Skeletal muscle satellite cell (primary cell): ENCODE data around the gene NKAIN2.

ENCODE experiments used
- H3K27me3 ChIP-seq: 2 replicates; pipeline ENCODE4 v1.7.0; 2013; ENCODE audit warnings: low read length; ENCODE audit not compliant: control insufficient read depth, insufficient read depth
- H3K36me3 ChIP-seq: 2 replicates; pipeline ENCODE4 v1.7.0; 2013; ENCODE audit warnings: mild to moderate bottlenecking, control low read depth, low read length; ENCODE audit not compliant: insufficient read depth
- H3K4me1 ChIP-seq: 2 replicates; pipeline ENCODE4 v1.7.0; 2013; ENCODE audit warnings: low read length; ENCODE audit not compliant: control insufficient read depth, insufficient read depth
- H3K4me2 ChIP-seq: 2 replicates; pipeline ENCODE4 v1.7.0; 2013; ENCODE audit warnings: mild to moderate bottlenecking, low read length
- H3K4me3 ChIP-seq: 2 replicates; pipeline ENCODE4 v1.7.0; 2013; ENCODE audit warnings: low read length
- H3K9ac ChIP-seq: 2 replicates; pipeline ENCODE4 v1.7.0; 2013; ENCODE audit warnings: mild to moderate bottlenecking, low read depth, low read length, moderate library complexity
- H3K9me3 ChIP-seq: replicated peaks from 2 replicates; pipeline ENCODE4 v1.7.0; 2013; ENCODE audit warnings: mild to moderate bottlenecking, control low read depth, low read length

The NKAIN2 gene

GRCh38 chr6:124052120-124052519 lies 248.5 kb downstream of the NKAIN2 start:
- H3K4me1 ChIP-seq = no peaks in the 10 kb centered on the region
- no peak overlapping the region for H3K9ac ChIP-seq
- H3K9me3 ChIP-seq = no peaks in the 10 kb centered on the region
- H3K4me3 ChIP-seq = no peak overlapping the region
- no peaks in the 10 kb centered on the region for H3K27me3 ChIP-seq
- H3K4me2 ChIP-seq = no peak overlapping the region
- H3K36me3 ChIP-seq = no peaks in the 10 kb centered on the region

GRCh38 chr6:124053315-124053714 lies 249.7 kb downstream of the NKAIN2 start:
- no peaks in the 10 kb centered on the region for H3K27me3 ChIP-seq
- no peaks in the 10 kb centered on the region for H3K4me1 ChIP-seq
- no peaks in the 10 kb centered on the region for H3K36me3 ChIP-seq
- no peak overlapping the region for H3K4me2 ChIP-seq
- H3K9me3 ChIP-seq = no peaks in the 10 kb centered on the region
- H3K4me3 ChIP-seq = no peak overlapping the region
- no peak overlapping the region for H3K9ac ChIP-seq

- Histone ChIP-seq H3K36me3 (no peaks in the 10 kb centered on the region), H3K9me3 (no peaks in the 10 kb centered on the region), H3K27me3 (no peaks in the 10 kb centered on the region), H3K9ac (no peak overlapping the region), H3K4me2 (no peak overlapping the region), H3K4me1 (no peaks in the 10 kb centered on the region), H3K4me3 (no peak overlapping the region)
Observed at GRCh38 chr6:124054034-124054433, 250.4 kb downstream of the NKAIN2 start.

GRCh38 chr6:124055395-124055794 lies 251.7 kb downstream of the NKAIN2 start:
- Histone ChIP-seq H3K4me2 (no peak overlapping the region), H3K36me3 (no peaks in the 10 kb centered on the region), H3K9me3 (no peaks in the 10 kb centered on the region), H3K9ac (no peak overlapping the region), H3K4me1 (no peaks in the 10 kb centered on the region), H3K27me3 (no peaks in the 10 kb centered on the region), H3K4me3 (no peak overlapping the region)

- Histone ChIP-seq H3K4me3 (no peak overlapping the region), H3K4me1 (no peaks in the 10 kb centered on the region), H3K36me3 (no peaks in the 10 kb centered on the region), H3K27me3 (no peaks in the 10 kb centered on the region), H3K4me2 (no peak overlapping the region), H3K9me3 (no peaks in the 10 kb centered on the region), H3K9ac (no peak overlapping the region)
Observed at GRCh38 chr6:124055963-124056362, 252.3 kb downstream of the NKAIN2 start.

- H3K4me1 ChIP-seq = no peaks in the 10 kb centered on the region
- no peak overlapping the region for H3K4me2 ChIP-seq
- no peak overlapping the region for H3K9ac ChIP-seq
- no peaks in the 10 kb centered on the region for H3K9me3 ChIP-seq
- H3K4me3 ChIP-seq = no peak overlapping the region
- no peaks in the 10 kb centered on the region for H3K36me3 ChIP-seq
- no peaks in the 10 kb centered on the region for H3K27me3 ChIP-seq
Observed at GRCh38 chr6:124056407-124057334, 253.0 kb downstream of the NKAIN2 start.

GRCh38 chr6:124057461-124057860 lies 253.8 kb downstream of the NKAIN2 start:
- Histone ChIP-seq H3K4me3 (no peak overlapping the region), H3K4me2 (no peak overlapping the region), H3K27me3 (no peaks in the 10 kb centered on the region), H3K4me1 (no peaks in the 10 kb centered on the region), H3K9me3 (no peaks in the 10 kb centered on the region), H3K9ac (no peak overlapping the region), H3K36me3 (no peaks in the 10 kb centered on the region)

- H3K9ac ChIP-seq = no peak overlapping the region
- no peaks in the 10 kb centered on the region for H3K9me3 ChIP-seq
Observed at GRCh38 chr6:124064317-124065113, 260.9 kb downstream of the NKAIN2 start.

GRCh38 chr6:124066269-124066668 lies 262.6 kb downstream of the NKAIN2 start:
- Histone ChIP-seq H3K4me1 (no peaks in the 10 kb centered on the region), H3K36me3 (no peaks in the 10 kb centered on the region), H3K9me3 (no peaks in the 10 kb centered on the region), H3K9ac (no peak overlapping the region), H3K4me2 (no peak overlapping the region), H3K4me3 (no peak overlapping the region), H3K27me3 (no peaks in the 10 kb centered on the region)

More at GRCh38 chr6:124064317-124065113, 260.9 kb downstream of the NKAIN2 start:
- Histone ChIP-seq H3K4me2 (no peak overlapping the region), H3K4me3 (no peak overlapping the region), H3K27me3 (no peaks in the 10 kb centered on the region), H3K4me1 (no peaks in the 10 kb centered on the region), H3K36me3 (no peaks in the 10 kb centered on the region)

GRCh38 chr6:124066946-124067552 lies 263.4 kb downstream of the NKAIN2 start:
- Histone ChIP-seq H3K4me2 (no peak overlapping the region), H3K9me3 (no peaks in the 10 kb centered on the region), H3K4me3 (no peak overlapping the region), H3K9ac (no peak overlapping the region), H3K27me3 (no peaks in the 10 kb centered on the region), H3K36me3 (no peaks in the 10 kb centered on the region), H3K4me1 (no peaks in the 10 kb centered on the region)

- no peaks in the 10 kb centered on the region for H3K27me3 ChIP-seq
- H3K36me3 ChIP-seq = no peaks in the 10 kb centered on the region
- H3K4me3 ChIP-seq = no peak overlapping the region
- H3K4me1 ChIP-seq = peaks cover 5% of the 10 kb centered on the region
- H3K9ac ChIP-seq = no peak overlapping the region
- H3K9me3 ChIP-seq = no peaks in the 10 kb centered on the region
- H3K4me2 ChIP-seq = no peak overlapping the region
Observed at GRCh38 chr6:124069230-124069950, 265.7 kb downstream of the NKAIN2 start.
